HCT116 (cell line): ENCODE data around the gene CASR. TPM values are rescaled to one million over a fixed set of nuclear protein-coding genes. Genes with fewer than 3 reads are reported as not detected.

Experiments used
- ATAC-seq: fragments of 200-7000 bp; cut with Tn5 transposase; 2 replicates; pipeline ENCODE4 v1.9.1; 2020; ENCODE audit warnings: mild to moderate bottlenecking, moderate library complexity
- BruUV-seq: library from RNA; stranded (reverse); fragments of 400-500 nt; replicated peaks from 2 replicates; lab custom pipeline; 2021; lab: Mats Ljungman, UMichigan
- CTCF ChIA-PET: fragments of 300-600 bp; sonication (Branson Sonifier 250); formaldehyde crosslinking; loops from one replicate; lab custom pipeline; 2021; ENCODE audit warnings: antibody characterized with exemption; lab: Charles Lee
- POLR2A ChIA-PET: fragments of 300-600, 350-600 bp; sonication (Branson Sonifier 250); formaldehyde crosslinking; loops from one replicate; lab custom pipeline; 2021; ENCODE audit warnings: antibody characterized with exemption; lab: Charles Lee
- RAD21 ChIA-PET, 2 experiments: fragments of 300-600 bp; sonication (Branson Sonifier 250); formaldehyde crosslinking; loops; one replicate each; lab custom pipeline; 2023; ENCODE audit warnings: low total read pairs in 2 of 2; ENCODE audit not compliant: uncharacterized antibody in 2 of 2, unreplicated experiment in 2 of 2, low non-redundant PET in 1 of 2; lab: Charles Lee
- DNase-seq: peaks from one replicate; pipeline ENCODE4 v3.0.0-alpha.2; 2010; ENCODE audit warnings: low read depth, low spot score
- H2AFZ ChIP-seq: fragments of 200-600 bp; shearing (Covaris generic), sonication (generic); 2 replicates; pipeline ENCODE4 v1.6.1; 2017; ENCODE audit warnings: low read depth, mixed run types, mixed read lengths, antibody characterized with exemption, low read length; ENCODE audit not compliant: poor library complexity, severe bottlenecking
- H3K27ac ChIP-seq: 2 replicates; pipeline ENCODE4 v1.5.1; 2012; ENCODE audit warnings: low read depth, low read length
- H3K27me3 ChIP-seq: fragments of 200-600 bp; sonication (generic); 2 replicates; pipeline ENCODE4 v1.6.1; 2016; ENCODE audit warnings: mixed run types, low read length, mixed read lengths; ENCODE audit not compliant: insufficient read depth
- H3K36me3 ChIP-seq, 2 experiments: fragments of 200-500 bp in 1 of 2; fragments of 200-600 bp in 1 of 2; sonication (Bioruptor generic) in 1 of 2; sonication (generic) in 1 of 2; 2 replicates each; pipeline versions ENCODE4 v1.5.1 to v1.6.1; 2014 to 2016; ENCODE audit warnings: low read length in 2 of 2, inconsistent platforms in 1 of 2, mixed read lengths in 1 of 2, mixed run types in 1 of 2; ENCODE audit not compliant: insufficient read depth in 2 of 2, control insufficient read depth in 1 of 2
- H3K4me1 ChIP-seq, 2 experiments: fragments of 200-600 bp in 1 of 2; sonication (generic) in 1 of 2; 2 replicates each; pipeline versions ENCODE4 v1.5.1 to v1.6.1; 2012 to 2017; ENCODE audit warnings: low read length in 2 of 2, inconsistent platforms in 1 of 2, mild to moderate bottlenecking in 1 of 2, mixed read lengths in 1 of 2, mixed run types in 1 of 2, moderate library complexity in 1 of 2; ENCODE audit not compliant: insufficient read depth in 2 of 2, control insufficient read depth in 1 of 2
- H3K4me2 ChIP-seq: fragments of 200-600 bp; sonication (generic); 2 replicates; pipeline ENCODE4 v1.6.1; 2017; ENCODE audit warnings: mixed run types, low read length, mixed read lengths
- H3K4me3 ChIP-seq, 2 experiments: fragments of 200-600 bp in 1 of 2; sonication (generic) in 1 of 2; replicated peaks in 1 of 2; 2 replicates each; pipeline ENCODE4 v1.5.1; 2011 to 2016; ENCODE audit warnings: low read length in 2 of 2, control low read depth in 1 of 2, low read depth in 1 of 2, mild to moderate bottlenecking in 1 of 2, mixed read lengths in 1 of 2, mixed run types in 1 of 2
- H3K79me2 ChIP-seq: fragments of 200-600 bp; sonication (generic); 2 replicates; pipeline ENCODE4 v1.6.1; 2017; ENCODE audit warnings: mild to moderate bottlenecking, mixed run types, low read length, moderate library complexity, mixed read lengths; ENCODE audit not compliant: insufficient read depth
- H3K9ac ChIP-seq: fragments of 200-600 bp; sonication (generic); 2 replicates; pipeline ENCODE4 v1.6.1; 2016; ENCODE audit warnings: low read length, mixed read lengths
- H3K9me2 ChIP-seq: fragments of 200-600 bp; sonication (generic), shearing (Covaris generic); 2 replicates; pipeline ENCODE4 v1.6.1; 2017; ENCODE audit warnings: mixed run types, mild to moderate bottlenecking, moderate library complexity; ENCODE audit not compliant: insufficient read depth
- H3K9me3 ChIP-seq, 2 experiments: fragments of 200-500 bp in 1 of 2; fragments of 200-600 bp in 1 of 2; sonication (Bioruptor generic) in 1 of 2; sonication (generic) in 1 of 2; 2 replicates each; pipeline ENCODE4 v1.6.1; 2014 to 2017; ENCODE audit warnings: low read length in 2 of 2, mixed read lengths in 2 of 2, inconsistent platforms in 1 of 2, low read depth in 1 of 2, mild to moderate bottlenecking in 1 of 2, mixed run types in 1 of 2, moderate library complexity in 1 of 2; ENCODE audit not compliant: control insufficient read depth in 1 of 2, insufficient read depth in 1 of 2
- H4K20me1 ChIP-seq: fragments of 200-600 bp; sonication (generic), shearing (Covaris generic); 2 replicates; pipeline ENCODE4 v1.6.1; 2017; ENCODE audit warnings: mixed run types, mild to moderate bottlenecking, moderate library complexity; ENCODE audit not compliant: insufficient read depth
- CBX3 ChIP-seq: IDR thresholded peaks from 2 replicates; pipeline ENCODE4 v1.6.1; 2012; ENCODE audit warnings: low read depth
- CEBPB ChIP-seq: IDR thresholded peaks from 2 replicates; pipeline ENCODE4 v1.6.1; 2012; ENCODE audit warnings: low read depth
- EGR1 ChIP-seq: IDR thresholded peaks from 2 replicates; pipeline ENCODE4 v1.6.1; 2012; ENCODE audit warnings: low read depth
- ELF1 ChIP-seq: IDR thresholded peaks from 2 replicates; pipeline ENCODE4 v1.6.1; 2012; ENCODE audit warnings: low read depth, borderline replicate concordance
- EZH2 ChIP-seq: fragments of 200-600 bp; sonication (generic); IDR thresholded peaks from 2 replicates; pipeline ENCODE4 v1.6.1; 2017; ENCODE audit warnings: antibody characterized with exemption, mixed run types
- EZH2phosphoT487 ChIP-seq: fragments of 200-600 bp; IDR thresholded peaks from 2 replicates; pipeline ENCODE4 v1.6.1; 2018; ENCODE audit warnings: antibody characterized with exemption, borderline replicate concordance
- FOSL1 ChIP-seq: IDR thresholded peaks from 2 replicates; pipeline ENCODE4 v1.6.1; 2012; ENCODE audit warnings: low read depth
- JUND ChIP-seq: IDR thresholded peaks from 2 replicates; pipeline ENCODE4 v1.6.1; 2012
- MAX ChIP-seq: IDR thresholded peaks from 2 replicates; pipeline ENCODE4 v1.6.1; 2012
- POLR2A ChIP-seq: IDR thresholded peaks from 2 replicates; pipeline ENCODE4 v1.7.0; 2011; ENCODE audit warnings: borderline replicate concordance; ENCODE audit not compliant: insufficient read depth, insufficient read length; ENCODE audit errors: extremely low read depth
- POLR2AphosphoS5 ChIP-seq: IDR thresholded peaks from 2 replicates; pipeline ENCODE4 v1.6.1; 2011; ENCODE audit warnings: mild to moderate bottlenecking, low read depth, low read length, moderate library complexity
- RAD21 ChIP-seq: IDR thresholded peaks from 2 replicates; pipeline ENCODE4 v1.6.1; 2012; ENCODE audit warnings: low read depth, mild to moderate bottlenecking
- SIN3A ChIP-seq: IDR thresholded peaks from 2 replicates; pipeline ENCODE4 v1.6.1; 2012; ENCODE audit warnings: low read depth
- SP1 ChIP-seq: IDR thresholded peaks from 2 replicates; pipeline ENCODE4 v1.6.1; 2012; ENCODE audit warnings: low read depth
- SRF ChIP-seq: IDR thresholded peaks from 2 replicates; pipeline ENCODE4 v1.6.1; 2012; ENCODE audit warnings: low read depth
- YY1 ChIP-seq: IDR thresholded peaks from 2 replicates; pipeline ENCODE4 v1.6.1; 2011; ENCODE audit warnings: low read length, low read depth, moderate library complexity, mild to moderate bottlenecking; ENCODE audit not compliant: insufficient replicate concordance; ENCODE audit errors: extremely low read depth
- ZFX ChIP-seq: fragments of 450-650 bp; IDR thresholded peaks from 2 replicates; pipeline ENCODE4 v1.6.1; 2017
- ZNF274 ChIP-seq: fragments of 200-500 bp; sonication (Bioruptor generic); IDR thresholded peaks from 2 replicates; pipeline ENCODE4 v1.6.1; 2014; ENCODE audit warnings: mild to moderate bottlenecking, low read depth, low read length, inconsistent platforms
- intact Hi-C: fragments of 100-400 bp; cut with micrococcal nuclease; formaldehyde crosslinking; loops from 2 replicates; pipeline ENCODE4 v1.10.0; 2022
- total RNA-seq: library from RNA; stranded (reverse); gene quantifications from one replicate; pipeline ENCODE4 v1.2.1, GENCODE V29; 2021; ENCODE audit not compliant: unreplicated experiment
- TF ChIP-seq, protein P1 (sequence below): IDR thresholded peaks from 2 replicates; pipeline ENCODE4 v1.6.1; 2011; ENCODE audit warnings: mild to moderate bottlenecking, low read length, moderate library complexity; ENCODE audit not compliant: insufficient replicate concordance; ENCODE audit errors: extremely low read depth
- TF ChIP-seq, protein P2 (sequence below), 3 experiments: fragments of 200-600 bp in 1 of 3; sonication (generic) in 1 of 3; IDR thresholded peaks in 2 of 3; conservative IDR thresholded peaks in 1 of 3; 2 replicates each; pipeline ENCODE4 v1.5.1; 2012 to 2017; ENCODE audit warnings: low read depth in 2 of 3, low read length in 2 of 3, antibody characterized with exemption in 1 of 3, borderline replicate concordance in 1 of 3, control low read depth in 1 of 3, mild to moderate bottlenecking in 1 of 3, mixed read lengths in 1 of 3, mixed run types in 1 of 3, moderate library complexity in 1 of 3; ENCODE audit not compliant: insufficient read depth in 1 of 3

Gene CASR
- total RNA-seq, 1 experiment from 2014 or later, result not detected

DNA sequence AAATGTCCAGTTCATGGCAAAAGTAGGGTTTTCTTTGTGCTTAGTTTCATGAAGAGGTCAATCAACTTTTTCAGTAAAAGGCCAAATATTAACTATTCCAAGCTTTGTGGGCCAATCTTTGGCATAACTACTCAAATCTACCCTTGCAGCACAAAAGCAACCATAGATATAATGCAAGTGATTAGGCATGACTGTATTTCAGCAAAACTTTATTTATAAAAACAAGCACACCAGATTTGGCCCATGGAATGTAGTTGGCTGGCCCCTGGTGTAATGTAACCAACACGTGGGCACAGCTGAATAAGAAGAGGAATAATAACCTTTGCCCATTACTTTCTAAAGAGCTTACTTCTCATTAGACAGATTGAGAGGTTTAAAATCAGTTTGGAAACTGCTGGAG lies 50.6 kb downstream of the CASR start:
- Histone ChIP-seq H3K27me3 (peaks cover 14% of the 10 kb centered on the region; the same call in 1 of the 2 replicates), H4K20me1 (no peaks in the 10 kb centered on the region), H3K4me3 (no peak overlapping the region), H3K79me2 (no peaks in the 10 kb centered on the region), H3K36me3 (no peaks in the 10 kb centered on the region), H3K4me1 (no peaks in the 10 kb centered on the region), H3K4me2 (no peak overlapping the region), H3K27ac (no peak overlapping the region), H3K9me2 (no peaks in the 10 kb centered on the region), H3K9ac (no peak overlapping the region), H2AFZ (no peak overlapping the region), H3K9me3 (no peaks in the 10 kb centered on the region)
- no TSS peak for BruUV-seq
- ChIA-PET CTCF (no interaction called here), RAD21 (no interaction called here), POLR2A (no interaction called here)
- ATAC-seq, result no peak
- no peak for DNase-seq
- TF ChIP-seq MAX (no peak), EZH2phosphoT487 (no peak), RAD21 (no peak), SP1 (no peak), ZFX (no peak), POLR2AphosphoS5 (no peak), EGR1 (no peak), FOSL1 (no peak), EZH2 (no peak), YY1 (no peak), SRF (no peak), ZNF274 (no peak), SIN3A (no peak), POLR2A (no peak), ELF1 (no peak), CEBPB (no peak), JUND (no peak), CBX3 (no peak)
- TF ChIP-seq, protein P1, sequence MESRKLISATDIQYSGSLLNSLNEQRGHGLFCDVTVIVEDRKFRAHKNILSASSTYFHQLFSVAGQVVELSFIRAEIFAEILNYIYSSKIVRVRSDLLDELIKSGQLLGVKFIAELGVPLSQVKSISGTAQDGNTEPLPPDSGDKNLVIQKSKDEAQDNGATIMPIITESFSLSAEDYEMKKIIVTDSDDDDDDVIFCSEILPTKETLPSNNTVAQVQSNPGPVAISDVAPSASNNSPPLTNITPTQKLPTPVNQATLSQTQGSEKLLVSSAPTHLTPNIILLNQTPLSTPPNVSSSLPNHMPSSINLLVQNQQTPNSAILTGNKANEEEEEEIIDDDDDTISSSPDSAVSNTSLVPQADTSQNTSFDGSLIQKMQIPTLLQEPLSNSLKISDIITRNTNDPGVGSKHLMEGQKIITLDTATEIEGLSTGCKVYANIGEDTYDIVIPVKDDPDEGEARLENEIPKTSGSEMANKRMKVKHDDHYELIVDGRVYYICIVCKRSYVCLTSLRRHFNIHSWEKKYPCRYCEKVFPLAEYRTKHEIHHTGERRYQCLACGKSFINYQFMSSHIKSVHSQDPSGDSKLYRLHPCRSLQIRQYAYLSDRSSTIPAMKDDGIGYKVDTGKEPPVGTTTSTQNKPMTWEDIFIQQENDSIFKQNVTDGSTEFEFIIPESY, result no peak
- TF ChIP-seq, protein P2, sequence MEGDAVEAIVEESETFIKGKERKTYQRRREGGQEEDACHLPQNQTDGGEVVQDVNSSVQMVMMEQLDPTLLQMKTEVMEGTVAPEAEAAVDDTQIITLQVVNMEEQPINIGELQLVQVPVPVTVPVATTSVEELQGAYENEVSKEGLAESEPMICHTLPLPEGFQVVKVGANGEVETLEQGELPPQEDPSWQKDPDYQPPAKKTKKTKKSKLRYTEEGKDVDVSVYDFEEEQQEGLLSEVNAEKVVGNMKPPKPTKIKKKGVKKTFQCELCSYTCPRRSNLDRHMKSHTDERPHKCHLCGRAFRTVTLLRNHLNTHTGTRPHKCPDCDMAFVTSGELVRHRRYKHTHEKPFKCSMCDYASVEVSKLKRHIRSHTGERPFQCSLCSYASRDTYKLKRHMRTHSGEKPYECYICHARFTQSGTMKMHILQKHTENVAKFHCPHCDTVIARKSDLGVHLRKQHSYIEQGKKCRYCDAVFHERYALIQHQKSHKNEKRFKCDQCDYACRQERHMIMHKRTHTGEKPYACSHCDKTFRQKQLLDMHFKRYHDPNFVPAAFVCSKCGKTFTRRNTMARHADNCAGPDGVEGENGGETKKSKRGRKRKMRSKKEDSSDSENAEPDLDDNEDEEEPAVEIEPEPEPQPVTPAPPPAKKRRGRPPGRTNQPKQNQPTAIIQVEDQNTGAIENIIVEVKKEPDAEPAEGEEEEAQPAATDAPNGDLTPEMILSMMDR (IDR thresholded peaks at IDR 0.05 in 2 of 3, conservative IDR thresholded peaks at IDR 0.05 in 1 of 3; ENCODE audit: borderline replicate concordance in 1 of 3, insufficient read depth in 1 of 3, low read depth in 2 of 3, low read length in 2 of 3), result no peak
- intact Hi-C loops, result no loop called here
